PC-9 (cell line): ENCODE measurements around the gene ZFAND3. TPM values are rescaled to one million over a fixed set of nuclear protein-coding genes. Genes with fewer than 3 reads are reported as not detected.

Source experiments
- BruUV-seq: library from RNA; stranded (reverse); fragments of 400-500 nt; replicated peaks from 2 replicates; lab custom pipeline; 2021; lab: Mats Ljungman, UMichigan
- CTCF ChIA-PET: fragments of 300-600 bp; sonication (Branson Sonifier 250); formaldehyde crosslinking; loops from one replicate; lab custom pipeline; 2022; ENCODE audit warnings: antibody characterized with exemption; lab: Charles Lee
- POLR2A ChIA-PET: fragments of 300-600 bp; sonication (Branson Sonifier 250); formaldehyde crosslinking; loops from one replicate; lab custom pipeline; 2022; ENCODE audit warnings: antibody characterized with exemption; ENCODE audit not compliant: unreplicated experiment; lab: Charles Lee
- DNase-seq, 2 experiments: peaks; one replicate each; pipeline versions ENCODE4 v3.0.0 to v3.0.0-alpha.2; 2015 to 2022; ENCODE audit warnings: mixed read lengths in 1 of 2
- H2AFZ ChIP-seq: fragments of 200-600 bp; sonication (generic); 2 replicates; pipeline ENCODE4 v1.8.1; 2017; ENCODE audit warnings: antibody characterized with exemption
- H3F3A ChIP-seq: fragments of 200-600 bp; sonication (generic); 2 replicates; pipeline ENCODE4 v1.8.1; 2017; ENCODE audit warnings: antibody characterized with exemption, mild to moderate bottlenecking, low read depth; ENCODE audit not compliant: insufficient read depth
- H3K27ac ChIP-seq: fragments of 200-600 bp; sonication (generic); 2 replicates; pipeline ENCODE4 v1.6.1; 2016; ENCODE audit warnings: mixed run types
- H3K27me3 ChIP-seq: fragments of 200-600 bp; sonication (generic); 2 replicates; pipeline ENCODE4 v1.6.1; 2016; ENCODE audit warnings: low read depth, mixed run types; ENCODE audit not compliant: insufficient read depth
- H3K36me3 ChIP-seq: fragments of 200-600 bp; sonication (generic); 2 replicates; pipeline ENCODE4 v1.6.1; 2016; ENCODE audit warnings: low read depth, mixed run types
- H3K4me1 ChIP-seq: fragments of 200-600 bp; sonication (generic); replicated peaks from 2 replicates; pipeline ENCODE4 v1.6.1; 2016; ENCODE audit warnings: mixed run types; ENCODE audit not compliant: insufficient read depth
- H3K4me2 ChIP-seq: fragments of 200-600 bp; sonication (generic); 2 replicates; pipeline ENCODE4 v1.6.1; 2017; ENCODE audit warnings: mixed run types
- H3K4me3 ChIP-seq: fragments of 200-600 bp; sonication (generic); 2 replicates; pipeline ENCODE4 v1.6.1; 2016; ENCODE audit warnings: mixed run types
- H3K79me2 ChIP-seq: fragments of 200-600 bp; sonication (generic); 2 replicates; pipeline ENCODE4 v1.6.1; 2017; ENCODE audit warnings: low read depth, mixed run types
- H3K9me2 ChIP-seq: fragments of 200-600 bp; sonication (generic); 2 replicates; pipeline ENCODE4 v1.8.1; 2017; ENCODE audit warnings: mild to moderate bottlenecking; ENCODE audit not compliant: insufficient read depth
- H3K9me3 ChIP-seq: fragments of 200-600 bp; sonication (generic); 2 replicates; pipeline ENCODE4 v1.8.1; 2016; ENCODE audit warnings: low read depth; ENCODE audit not compliant: insufficient read depth
- H4K20me1 ChIP-seq: fragments of 200-600 bp; sonication (generic); 2 replicates; pipeline ENCODE4 v1.8.1; 2017; ENCODE audit not compliant: insufficient read depth
- EZH2 ChIP-seq: fragments of 200-600 bp; sonication (generic); IDR thresholded peaks from 2 replicates; pipeline ENCODE4 v1.8.0; 2017; ENCODE audit warnings: antibody characterized with exemption, low read depth
- intact Hi-C: fragments of 100-400 bp; cut with micrococcal nuclease; formaldehyde crosslinking; loops from one replicate; pipeline ENCODE4 v1.10.0; 2022; ENCODE audit not compliant: unreplicated experiment
- total RNA-seq: library from RNA; stranded (reverse); gene quantifications from 2 replicates; pipeline ENCODE4 v1.2.3, GENCODE V29; 2021
- TF ChIP-seq, protein P1 (sequence below): fragments of 200-600 bp; sonication (generic); conservative IDR thresholded peaks from 2 replicates; pipeline ENCODE4 v1.6.1; 2017; ENCODE audit warnings: mixed run types, antibody characterized with exemption, mild to moderate bottlenecking, moderate library complexity

The ZFAND3 gene
- total RNA-seq, 1 experiment from 2014 or later = 46.8 TPM

DNA sequence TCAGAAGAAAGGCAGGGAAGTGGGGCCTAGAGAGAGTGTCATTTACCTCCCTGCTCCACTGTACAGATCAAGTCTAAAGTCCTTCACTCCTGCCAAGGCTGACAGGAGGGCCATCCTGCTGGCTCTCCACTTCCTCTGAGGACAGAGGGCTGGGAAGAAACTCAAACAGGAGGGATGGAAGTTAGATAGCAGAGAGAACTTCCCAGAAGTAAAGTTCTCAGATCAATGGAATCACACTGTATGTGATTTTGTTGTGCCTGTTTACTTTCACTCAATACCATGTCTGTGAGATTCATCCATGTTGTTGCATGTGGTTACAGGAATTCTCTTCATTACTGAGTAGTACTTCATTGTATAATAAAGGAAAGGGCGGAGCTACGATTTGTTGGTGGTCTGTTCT is 32.3 kb upstream of the ZFAND3 start:
- Histone ChIP-seq H3K4me1 (peaks cover 16% of the 10 kb centered on the region), H3K4me3 (no peak overlapping the region), H4K20me1 (no peaks in the 10 kb centered on the region), H3K4me2 (no peak overlapping the region), H3F3A (0 out of 2 replicates have a peak, but pooled peaks cover 6% of the 10 kb centered on the region), H3K36me3 (no peaks in the 10 kb centered on the region), H3K79me2 (no peaks in the 10 kb centered on the region), H2AFZ (no peak overlapping the region), H3K27me3 (no peaks in the 10 kb centered on the region), H3K27ac (no peak overlapping the region), H3K9me3 (no peaks in the 10 kb centered on the region), H3K9me2 (no peaks in the 10 kb centered on the region)
- ChIA-PET CTCF (no interaction called here), POLR2A (no interaction called here)
- BruUV-seq = no TSS peak
- intact Hi-C loops = no loop called here
- no peak for DNase-seq
- TF ChIP-seq, protein P1, sequence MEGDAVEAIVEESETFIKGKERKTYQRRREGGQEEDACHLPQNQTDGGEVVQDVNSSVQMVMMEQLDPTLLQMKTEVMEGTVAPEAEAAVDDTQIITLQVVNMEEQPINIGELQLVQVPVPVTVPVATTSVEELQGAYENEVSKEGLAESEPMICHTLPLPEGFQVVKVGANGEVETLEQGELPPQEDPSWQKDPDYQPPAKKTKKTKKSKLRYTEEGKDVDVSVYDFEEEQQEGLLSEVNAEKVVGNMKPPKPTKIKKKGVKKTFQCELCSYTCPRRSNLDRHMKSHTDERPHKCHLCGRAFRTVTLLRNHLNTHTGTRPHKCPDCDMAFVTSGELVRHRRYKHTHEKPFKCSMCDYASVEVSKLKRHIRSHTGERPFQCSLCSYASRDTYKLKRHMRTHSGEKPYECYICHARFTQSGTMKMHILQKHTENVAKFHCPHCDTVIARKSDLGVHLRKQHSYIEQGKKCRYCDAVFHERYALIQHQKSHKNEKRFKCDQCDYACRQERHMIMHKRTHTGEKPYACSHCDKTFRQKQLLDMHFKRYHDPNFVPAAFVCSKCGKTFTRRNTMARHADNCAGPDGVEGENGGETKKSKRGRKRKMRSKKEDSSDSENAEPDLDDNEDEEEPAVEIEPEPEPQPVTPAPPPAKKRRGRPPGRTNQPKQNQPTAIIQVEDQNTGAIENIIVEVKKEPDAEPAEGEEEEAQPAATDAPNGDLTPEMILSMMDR = no peak
- TF ChIP-seq EZH2 = no peak

GRCh38 chr6:37788259-37788658 is 31.3 kb upstream of the ZFAND3 start:
- no TSS peak for BruUV-seq
- POLR2A ChIA-PET = interaction anchor here (0.7 kb wide), 1 partner anchor 70 kb away, joined by 5 read pairs; no protein-coding TSS in a partner anchor

DNA sequence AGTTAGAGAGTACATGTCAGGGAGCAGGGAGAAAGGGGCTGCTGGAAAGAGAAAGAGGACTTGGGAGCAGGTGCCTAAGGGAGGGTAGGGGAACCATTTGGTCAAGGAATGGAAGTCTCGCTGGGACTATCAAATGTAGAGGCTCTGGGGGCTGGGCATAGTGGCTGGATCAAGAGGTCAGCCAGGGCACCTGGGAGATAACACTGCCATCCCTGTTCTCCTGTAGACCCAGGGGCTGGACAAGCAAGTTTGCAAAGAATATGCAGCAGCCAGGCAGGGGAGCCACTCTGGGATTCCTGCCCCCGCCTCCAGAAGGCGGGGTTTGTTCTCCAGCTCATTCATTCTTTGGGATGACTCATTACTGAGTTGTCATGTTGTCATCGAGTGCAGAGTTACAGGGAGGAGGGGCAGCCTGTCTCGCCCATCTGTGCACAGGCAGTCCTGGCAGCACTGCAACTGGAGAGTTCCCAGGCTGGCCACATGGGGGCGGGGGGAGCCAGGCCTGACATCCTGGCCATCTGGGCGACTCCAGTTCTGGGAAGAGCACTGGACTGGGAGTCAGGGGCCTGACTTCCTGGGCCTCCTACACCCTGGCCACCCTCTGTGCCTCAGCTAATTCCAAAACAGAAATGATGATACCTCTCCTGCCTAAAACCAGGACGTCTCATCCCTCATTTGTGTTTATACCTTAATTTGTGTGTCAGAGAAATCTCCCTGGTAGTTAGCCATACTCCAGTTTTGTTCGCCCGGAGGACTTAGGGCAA is 28.2 kb upstream of the ZFAND3 start:
- ChIA-PET CTCF (interaction anchor here (0.6 to 0.7 kb wide), 9 partner anchors 17 to 956 kb away, joined by 3 to 12 read pairs (median 3); no protein-coding TSS in a partner anchor), POLR2A (interaction anchor here (0.7 kb wide), 1 partner anchor 27 kb away, joined by 16 read pairs; no protein-coding TSS in a partner anchor)
- intact Hi-C loops = loop anchor here (1.0 to 10.0 kb wide), 5 partner anchors 28 to 703 kb away; partner anchors contain the start of gene ZFAND3
- Histone ChIP-seq H3K79me2 (no peaks in the 10 kb centered on the region), H3K27me3 (no peaks in the 10 kb centered on the region), H3K9me2 (no peaks in the 10 kb centered on the region), H2AFZ (no peak overlapping the region), H3K4me2 (peak overlapping the region; percentile 35; the same call in 1 of the 2 replicates), H3K9me3 (no peaks in the 10 kb centered on the region), H3K36me3 (no peaks in the 10 kb centered on the region), H3K4me1 (peaks cover 16% of the 10 kb centered on the region), H4K20me1 (no peaks in the 10 kb centered on the region), H3F3A (0 out of 2 replicates have a peak, but pooled peaks cover 6% of the 10 kb centered on the region), H3K27ac (no peak overlapping the region), H3K4me3 (no peak overlapping the region)
- TF ChIP-seq EZH2 = no peak
- TF ChIP-seq, protein P1 = peak; percentile 95
- peak; percentile 93 for DNase-seq
- no TSS peak for BruUV-seq

More at GRCh38 chr6:37788259-37788658, 31.3 kb upstream of the ZFAND3 start:
- DNase-seq = peak; percentile 58 to 60
- Histone ChIP-seq H3K4me3 (no peak overlapping the region), H3K4me2 (no peak overlapping the region), H3K79me2 (no peaks in the 10 kb centered on the region), H3K9me2 (no peaks in the 10 kb centered on the region), H4K20me1 (no peaks in the 10 kb centered on the region), H3K27ac (no peak overlapping the region), H3F3A (0 out of 2 replicates have a peak, but pooled peaks cover 6% of the 10 kb centered on the region), H3K27me3 (no peaks in the 10 kb centered on the region), H2AFZ (no peak overlapping the region), H3K4me1 (peaks cover 16% of the 10 kb centered on the region), H3K36me3 (no peaks in the 10 kb centered on the region), H3K9me3 (no peaks in the 10 kb centered on the region)
- CTCF ChIA-PET = interaction anchor here (0.8 kb wide), 1 partner anchor 18 kb away, joined by 3 read pairs; no protein-coding TSS in a partner anchor
- intact Hi-C loops = no loop called here
- TF ChIP-seq, protein P1 = no peak
- TF ChIP-seq EZH2 = no peak
